Stimulated activated CD8-positive, alpha-beta memory T cell treated with anti-CD3 and anti-CD28 coated beads, Interleukin-2, amount 100 ng/mL, for 48 hours (primary cell): ENCODE data around the gene ST6GAL1.
"Not testable (repeated sequence)": the region's sequence is repeated elsewhere in the genome, so short reads cannot be mapped to it uniquely, and the experiment has no call there.

Experiments used
- DNase-seq, 2 donors: peaks; one replicate each; pipeline ENCODE4 v3.0.0-alpha.2; 2020; ENCODE audit warnings: low read depth in 2 of 2

The ST6GAL1 gene

DNA sequence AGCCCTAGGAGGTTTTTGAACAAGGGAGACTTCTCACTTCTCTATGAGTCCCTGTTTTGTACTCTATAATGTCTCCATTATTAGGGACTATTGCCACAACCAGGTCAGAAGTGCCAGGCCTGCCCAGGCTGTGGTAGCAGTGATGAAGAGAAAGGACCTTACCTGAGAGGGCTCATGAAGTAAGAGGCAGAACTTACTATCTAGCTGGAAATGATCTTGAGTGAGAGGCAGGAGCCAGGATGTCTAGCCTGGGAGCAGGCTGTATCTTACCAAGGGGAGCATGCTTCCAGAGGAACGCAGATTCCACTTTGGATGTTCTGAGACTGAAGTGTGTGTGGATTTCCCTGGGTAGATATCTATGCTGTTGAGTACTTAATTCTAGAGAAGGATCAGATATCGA lies 115.7 kb downstream of the ST6GAL1 start:
- no peak for DNase-seq

DNA sequence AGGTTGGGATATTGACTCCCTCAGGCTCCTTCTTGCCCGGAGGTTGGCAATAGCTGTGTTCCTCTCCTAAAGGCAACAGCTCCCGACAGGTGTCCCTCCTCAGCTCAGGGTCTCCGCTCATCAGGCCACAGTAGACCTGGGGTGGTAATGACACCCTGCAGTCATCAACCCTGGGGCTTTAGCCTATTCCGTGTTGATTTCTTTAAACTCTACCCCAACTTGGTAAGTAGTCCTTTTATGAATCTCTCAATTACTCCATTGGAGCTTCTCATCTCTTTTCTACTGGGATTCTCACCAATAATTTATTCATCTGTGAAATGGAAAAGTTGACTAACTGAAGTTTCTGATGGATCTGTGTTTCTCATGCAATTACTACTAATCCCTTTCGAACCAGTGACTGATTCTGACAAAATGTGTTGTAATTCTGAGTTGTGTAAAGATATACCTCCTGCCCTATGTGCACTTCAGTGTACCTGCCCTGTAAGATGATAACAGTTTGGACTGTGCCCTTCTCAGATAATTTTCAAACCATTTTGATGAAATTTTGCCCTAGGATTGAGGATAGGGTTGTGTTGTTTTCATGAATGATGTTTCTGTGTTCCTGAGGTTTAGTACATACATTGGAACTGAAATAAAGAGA lies 119.3 kb downstream of the ST6GAL1 start:
- DNase-seq: no peak

DNA sequence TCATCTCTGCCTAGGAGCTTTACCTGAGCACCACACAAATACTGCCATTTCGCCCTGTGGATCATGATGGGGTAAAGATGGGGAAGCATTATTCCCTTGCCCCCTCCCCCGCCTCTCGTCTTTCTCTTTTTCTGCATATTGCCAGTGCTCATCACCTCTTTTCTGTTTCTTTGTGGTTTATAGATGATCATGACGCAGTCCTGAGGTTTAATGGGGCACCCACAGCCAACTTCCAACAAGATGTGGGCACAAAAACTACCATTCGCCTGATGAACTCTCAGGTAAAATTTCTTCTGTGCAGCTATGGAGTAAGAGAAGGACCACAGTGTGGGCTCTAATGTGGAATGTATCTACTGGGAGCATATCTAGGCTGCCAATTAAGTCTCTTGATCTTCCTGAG lies 120.7 kb downstream of the ST6GAL1 start:
- no peak for DNase-seq

DNA sequence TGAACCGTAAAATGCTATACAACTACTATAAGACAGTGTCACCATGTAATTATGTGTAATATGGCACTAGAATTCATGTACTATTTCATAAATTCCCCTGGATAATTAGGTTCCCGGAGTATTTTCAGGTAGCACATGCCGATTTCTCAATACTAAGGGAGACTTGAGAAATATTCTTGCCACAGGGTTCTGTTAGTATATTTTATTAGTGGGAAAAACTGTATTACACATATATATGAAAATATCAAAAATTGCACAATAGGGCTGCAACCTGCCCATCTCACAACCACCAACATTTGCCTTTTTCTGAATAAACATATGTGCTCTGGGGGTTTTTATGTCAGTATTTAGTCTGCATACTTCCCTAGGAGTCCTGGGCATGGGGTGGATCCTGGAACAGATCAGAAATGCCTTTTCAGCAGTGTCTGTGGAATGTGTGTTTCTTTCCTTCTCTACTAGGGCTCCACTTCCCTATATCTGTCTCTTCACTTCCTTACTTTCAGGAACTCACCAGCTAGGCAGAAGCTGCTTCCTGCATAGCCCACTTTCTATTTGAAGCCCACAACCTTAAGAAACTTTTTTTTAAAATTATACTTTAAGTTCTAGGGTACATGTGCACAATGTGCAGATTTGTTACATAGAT lies 121.5 kb downstream of the ST6GAL1 start:
- DNase-seq: no peak

DNA sequence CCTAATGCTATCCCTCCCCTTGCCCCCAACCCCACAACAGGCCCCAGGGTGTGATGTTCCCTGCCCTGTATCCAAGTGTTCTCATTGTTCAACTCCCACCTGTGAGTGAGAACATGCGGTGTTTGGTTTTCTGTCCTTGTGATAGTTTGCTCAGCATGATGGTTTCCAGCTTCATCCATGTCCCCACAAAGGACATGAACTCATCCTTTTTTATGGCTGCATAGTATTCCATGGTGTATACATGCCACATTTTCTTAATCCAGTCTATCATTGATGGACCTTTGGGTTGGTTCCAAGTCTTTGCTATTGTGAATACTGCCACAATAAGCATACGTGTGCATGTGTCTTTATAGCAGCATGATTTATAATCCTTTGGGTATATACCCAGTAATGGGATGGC lies 122.1 kb downstream of the ST6GAL1 start:
- not testable (repeated sequence) for DNase-seq

DNA sequence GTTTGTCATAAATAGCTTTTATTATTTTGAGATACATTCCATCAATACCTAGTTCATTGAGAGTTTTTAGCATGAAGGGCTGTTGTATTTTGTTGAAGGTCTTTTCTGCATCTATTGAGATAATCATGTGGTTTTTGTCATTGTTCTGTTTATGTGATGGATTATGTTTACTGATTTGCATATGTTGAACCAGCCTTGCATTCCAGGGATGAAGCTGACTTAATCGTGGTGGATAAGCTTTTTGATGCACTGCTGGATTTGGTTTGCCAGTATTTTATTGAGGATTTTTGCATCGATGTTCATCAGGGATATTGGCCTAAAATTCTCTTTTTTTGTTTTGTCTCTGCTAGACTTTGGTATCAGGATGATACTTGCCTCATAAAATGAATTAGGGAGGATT lies 124.1 kb downstream of the ST6GAL1 start:
- not testable (repeated sequence) for DNase-seq

DNA sequence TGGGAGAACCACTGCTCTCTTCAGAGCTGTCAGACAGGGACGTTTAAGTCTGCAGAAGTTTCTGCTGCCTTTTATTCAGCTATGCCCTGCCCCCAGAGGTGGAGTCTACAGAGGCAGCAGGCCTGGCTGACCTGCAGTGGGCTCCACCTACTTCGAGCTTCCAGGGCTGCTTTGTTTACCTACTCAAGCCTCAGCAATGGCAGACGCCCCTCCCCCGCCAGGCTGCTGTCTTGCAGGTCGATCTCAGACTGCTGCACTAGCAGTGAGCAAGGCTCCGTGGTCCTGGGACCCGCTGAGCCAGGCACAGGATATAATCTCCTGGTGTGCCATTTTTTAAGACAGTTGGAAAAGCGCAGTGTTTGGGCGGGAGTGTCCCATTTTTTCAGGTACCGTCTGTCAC lies 127.5 kb downstream of the ST6GAL1 start:
- not testable (repeated sequence) for DNase-seq

DNA sequence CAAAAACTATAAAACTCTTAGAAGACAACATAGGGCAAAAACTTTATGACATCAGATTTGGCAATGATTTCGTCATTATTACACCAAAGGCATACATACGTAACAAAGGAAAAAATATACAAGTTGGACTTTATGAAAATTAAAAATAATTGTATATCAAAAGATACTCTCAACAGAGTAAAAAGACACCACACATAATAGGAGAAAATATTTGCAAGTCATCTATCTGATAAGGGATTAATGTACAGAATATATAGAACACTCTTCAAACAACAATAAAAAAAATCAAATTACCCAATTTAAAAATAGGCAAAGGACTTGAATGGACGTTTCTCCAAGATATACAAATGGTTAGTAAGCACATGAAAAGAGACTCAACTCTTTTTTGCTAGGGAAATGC lies 131.4 kb downstream of the ST6GAL1 start:
- DNase-seq: no peak

DNA sequence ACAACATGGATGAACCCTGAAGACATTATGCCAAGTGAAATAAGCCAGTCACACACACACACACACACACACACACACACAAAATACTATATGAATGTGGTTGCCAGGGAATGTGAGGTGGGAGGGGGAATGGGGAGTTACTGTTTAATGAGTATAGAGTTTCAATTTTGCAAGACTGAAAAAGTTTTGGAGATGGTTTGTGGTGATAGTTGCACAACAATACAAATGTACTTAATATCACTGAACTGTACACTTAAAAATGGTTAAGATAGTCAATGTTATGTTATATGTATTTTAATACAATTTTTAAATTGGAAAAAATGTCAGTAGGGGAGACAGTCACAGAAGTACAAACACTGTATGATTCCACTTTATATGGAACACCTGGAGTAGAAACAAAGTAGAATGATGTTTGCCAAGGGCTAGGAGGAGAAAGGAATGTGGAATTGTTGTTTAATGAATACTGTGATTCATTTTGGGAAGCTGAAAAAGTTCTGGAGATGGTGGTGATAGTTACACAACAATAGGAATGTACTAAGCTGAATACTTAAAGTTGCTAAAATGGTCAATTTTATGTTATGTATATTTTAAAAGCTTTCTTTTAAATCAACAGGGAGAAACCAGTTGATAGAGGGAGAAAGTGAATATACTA lies 132.3 kb downstream of the ST6GAL1 start:
- no peak for DNase-seq

DNA sequence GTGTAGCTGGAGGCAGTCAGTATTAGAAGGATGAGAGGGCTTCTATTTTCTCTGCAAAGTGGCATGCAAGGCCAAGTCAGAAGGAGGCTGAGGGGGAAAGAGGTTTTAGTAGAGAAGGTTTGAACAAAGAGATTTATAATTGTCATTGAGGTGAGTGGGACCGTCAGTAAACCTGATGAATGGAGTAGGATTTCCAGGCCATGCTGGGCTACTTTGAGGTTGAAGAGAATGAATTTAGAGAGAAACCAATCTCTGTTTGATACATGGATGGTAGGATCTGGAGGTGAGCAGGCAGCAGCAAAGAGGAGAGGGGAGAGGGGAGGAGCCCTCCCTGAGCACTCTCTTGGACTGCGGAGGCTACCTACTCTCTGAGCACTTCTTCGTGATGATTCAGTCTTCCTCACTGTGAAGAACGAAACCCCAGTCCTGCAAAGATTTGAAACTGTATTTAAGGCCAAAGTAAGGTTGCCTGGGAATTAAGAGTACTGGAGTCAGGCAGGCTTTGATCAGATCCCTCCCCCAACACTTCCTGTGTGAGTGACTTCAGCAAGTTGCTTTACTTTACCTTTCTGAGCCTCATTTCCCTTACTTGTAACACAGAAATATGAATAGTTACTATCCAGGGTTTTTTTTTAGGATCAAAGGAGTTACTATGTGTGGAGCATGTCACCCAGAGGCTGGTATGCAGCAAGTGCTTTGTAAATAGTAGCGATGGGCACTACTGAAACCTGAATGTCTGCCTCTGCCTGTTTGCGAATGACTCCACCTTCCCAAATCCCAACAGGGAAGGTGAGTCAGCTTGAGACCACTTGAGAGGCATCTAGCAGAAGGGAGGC lies 133.2 kb downstream of the ST6GAL1 start:
- DNase-seq: no peak

DNA sequence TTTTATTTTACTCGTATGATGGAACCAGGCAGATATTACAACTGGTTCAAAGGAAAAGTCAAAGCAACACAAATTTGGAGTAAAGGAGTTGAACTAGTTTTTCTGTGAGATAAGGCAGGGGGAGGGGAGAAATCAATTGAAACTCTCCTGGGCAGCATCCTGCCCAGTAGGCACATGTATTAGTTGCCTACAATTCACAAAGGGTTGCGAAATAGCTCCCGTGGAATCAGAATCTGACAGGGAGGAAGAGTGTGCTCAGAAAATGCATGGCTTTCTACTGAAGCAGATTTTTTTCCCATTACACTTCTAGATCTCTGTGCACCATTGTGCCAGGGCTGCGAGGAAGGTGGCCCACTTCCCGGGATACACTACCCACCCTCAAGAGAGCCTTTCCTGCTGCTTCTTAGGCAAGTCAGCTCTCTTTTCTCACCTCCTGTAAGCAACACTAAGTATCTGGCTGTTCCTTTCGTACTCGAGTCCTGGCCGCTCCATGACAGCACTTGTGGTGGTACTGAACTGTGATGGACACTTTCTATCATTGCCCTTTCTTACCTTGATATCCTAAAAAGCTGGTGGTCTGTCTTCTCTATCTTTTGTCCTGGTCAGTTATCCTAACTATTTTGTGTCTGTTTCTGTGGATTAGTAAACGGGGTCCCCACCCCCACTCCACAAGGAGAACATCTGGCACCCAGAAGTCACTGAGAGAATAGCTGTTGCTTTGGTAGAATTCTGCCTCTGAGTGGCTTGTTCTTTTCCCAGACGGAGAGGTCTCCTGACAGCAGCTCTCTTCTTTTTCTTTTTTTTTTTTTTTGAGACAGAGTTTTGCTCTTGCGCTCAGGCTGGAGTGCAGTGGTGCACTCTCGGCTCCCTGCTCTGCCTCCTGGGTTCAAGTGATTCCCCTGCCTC lies 134.1 kb downstream of the ST6GAL1 start:
- DNase-seq: no peak

DNA sequence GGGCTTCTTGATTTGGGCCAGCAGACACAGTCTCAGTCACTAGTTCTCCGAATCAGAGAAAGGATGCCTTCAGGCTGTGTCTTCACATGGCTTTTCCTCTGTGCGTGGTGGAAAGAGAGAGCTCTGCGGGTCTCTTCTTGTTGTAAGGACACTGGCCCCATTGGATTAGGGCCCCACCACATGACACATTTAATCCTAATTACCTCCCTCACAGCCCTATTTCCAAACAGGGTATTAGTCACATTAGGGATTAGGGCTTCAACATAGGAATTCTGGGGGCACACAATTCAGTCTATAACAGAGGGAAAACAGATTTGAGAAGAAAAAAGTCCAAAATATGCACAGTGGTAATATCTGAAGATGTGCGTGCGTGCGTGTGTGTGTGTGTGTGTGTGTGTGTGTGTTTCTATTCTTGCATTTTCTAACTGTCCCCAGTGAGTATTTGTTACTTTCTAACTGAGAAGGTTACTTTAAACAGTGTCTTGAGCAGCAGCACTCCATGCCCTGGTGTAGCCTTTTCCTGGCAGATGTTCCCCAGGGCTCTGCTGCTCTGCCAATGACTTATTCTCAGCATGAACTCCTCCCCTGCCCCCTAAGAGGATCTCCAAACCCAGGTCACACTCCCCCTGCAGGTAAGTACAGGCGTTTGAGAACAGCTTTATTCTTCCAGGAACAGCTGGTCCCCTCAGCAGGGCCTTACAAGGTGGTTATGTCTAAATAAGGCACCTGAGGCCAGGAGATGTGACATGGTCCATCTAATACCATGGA lies 136.1 kb downstream of the ST6GAL1 start:
- no peak for DNase-seq

DNA sequence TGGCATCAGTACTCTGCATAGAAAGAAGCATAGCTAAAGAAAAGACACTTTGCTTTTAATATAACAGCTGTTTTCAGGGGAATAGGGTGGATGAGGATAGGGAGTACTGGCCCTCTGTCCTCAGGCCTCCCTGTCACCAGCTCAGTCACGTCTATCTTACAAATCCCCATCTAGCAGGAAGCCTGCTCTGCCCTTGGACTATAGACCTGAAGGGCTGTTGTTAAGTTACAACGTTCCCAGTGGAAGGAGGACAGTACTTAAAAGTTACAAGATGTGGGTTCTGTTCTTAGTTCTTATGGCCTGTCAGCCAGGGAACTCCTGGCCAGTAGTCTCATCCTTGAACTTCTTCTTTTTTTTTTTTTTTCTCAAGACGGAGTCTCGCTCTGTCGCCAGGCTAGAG lies 138.5 kb downstream of the ST6GAL1 start:
- DNase-seq: no peak

DNA sequence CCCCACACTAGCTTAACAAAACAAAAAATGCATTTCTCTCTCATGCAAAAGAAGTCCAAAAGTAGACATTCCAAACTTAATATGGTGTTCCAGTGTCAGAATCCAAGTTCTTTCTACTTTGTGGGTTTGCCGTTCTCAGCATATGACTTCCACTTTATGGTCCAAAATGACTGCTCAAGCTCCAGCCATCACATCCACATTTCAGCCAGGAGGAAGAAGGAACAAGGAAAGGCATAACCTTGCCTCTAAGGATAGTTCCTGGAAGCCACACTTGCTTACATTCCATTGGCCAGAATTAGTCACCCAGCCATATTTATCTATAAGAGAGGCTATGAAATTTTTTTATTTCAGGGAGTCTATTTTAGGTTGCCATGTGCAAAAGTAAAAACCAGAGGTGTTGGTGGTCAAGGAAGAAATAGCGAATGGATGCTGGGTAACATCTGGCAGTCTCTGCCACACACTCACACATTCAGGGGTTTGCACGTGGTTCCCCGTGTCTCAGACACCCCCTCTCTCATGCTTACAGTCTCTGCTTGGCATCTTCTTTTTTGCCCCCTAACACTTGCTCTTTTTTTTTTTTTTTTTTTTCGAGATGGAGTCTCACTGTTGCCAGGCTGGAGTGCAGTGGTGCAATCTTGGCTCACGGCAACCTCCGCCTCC lies 139.7 kb downstream of the ST6GAL1 start:
- no peak for DNase-seq

DNA sequence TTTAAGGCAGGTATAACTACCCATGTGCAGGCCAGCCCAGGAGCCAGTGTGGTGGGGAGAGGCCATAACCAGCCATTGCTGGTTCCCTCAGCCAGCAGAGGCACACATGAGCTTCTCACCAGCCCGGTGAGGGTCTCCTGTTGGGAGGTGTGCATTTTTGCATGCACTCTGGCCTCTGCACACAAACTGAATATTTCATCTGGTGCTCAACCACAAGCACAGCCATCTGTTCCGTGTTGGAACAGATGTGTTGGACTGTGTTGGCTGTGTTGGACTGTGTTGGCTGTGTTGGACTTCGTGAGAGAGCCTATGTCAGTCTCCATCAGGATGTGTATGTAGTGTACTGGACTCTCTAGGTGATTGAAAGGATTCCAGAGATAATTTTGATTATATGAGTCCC lies 141.8 kb downstream of the ST6GAL1 start:
- DNase-seq: no peak

DNA sequence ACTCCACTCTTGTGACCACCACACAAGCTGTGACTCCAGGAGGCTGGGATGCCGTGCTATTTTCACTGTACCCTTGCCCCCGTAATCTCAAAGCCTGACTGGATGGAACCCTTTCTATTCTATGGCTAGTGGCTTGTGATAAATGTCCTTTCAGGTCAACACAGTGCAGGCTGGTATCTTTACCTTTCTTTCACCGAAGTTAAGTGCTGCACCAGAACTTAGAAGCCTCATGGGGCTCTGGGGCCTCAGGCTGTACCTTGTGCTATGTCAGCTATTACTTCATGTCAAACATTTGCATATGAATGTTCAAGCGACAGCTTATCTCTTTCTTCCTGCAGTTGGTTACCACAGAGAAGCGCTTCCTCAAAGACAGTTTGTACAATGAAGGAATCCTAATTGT lies 142.2 kb downstream of the ST6GAL1 start:
- DNase-seq: no peak

DNA sequence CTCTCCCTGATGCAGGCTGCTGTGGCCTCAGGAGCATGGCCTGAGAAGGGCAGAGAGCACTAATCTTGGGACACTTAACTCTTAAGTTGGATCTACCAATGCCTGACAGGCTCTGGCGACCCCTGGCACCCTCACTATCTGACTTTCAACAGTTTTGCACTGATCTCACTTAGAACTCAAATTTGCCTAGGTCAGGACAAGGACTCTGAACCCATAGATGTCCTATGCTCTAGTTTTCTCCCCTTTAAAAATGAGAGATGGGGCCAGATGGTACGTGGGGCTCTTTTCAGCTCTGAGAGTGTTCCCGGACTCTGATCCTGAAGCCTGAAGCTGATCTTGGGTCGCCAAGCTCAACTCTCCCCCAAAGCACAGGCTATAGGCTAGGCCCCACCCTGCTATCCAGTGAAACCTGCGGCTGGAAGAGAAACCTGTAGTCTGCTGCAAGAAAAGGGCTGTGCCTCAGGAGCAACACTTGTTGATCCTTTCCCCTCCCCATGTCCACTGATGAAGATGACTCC lies 143.3 kb downstream of the ST6GAL1 start:
- no peak for DNase-seq

DNA sequence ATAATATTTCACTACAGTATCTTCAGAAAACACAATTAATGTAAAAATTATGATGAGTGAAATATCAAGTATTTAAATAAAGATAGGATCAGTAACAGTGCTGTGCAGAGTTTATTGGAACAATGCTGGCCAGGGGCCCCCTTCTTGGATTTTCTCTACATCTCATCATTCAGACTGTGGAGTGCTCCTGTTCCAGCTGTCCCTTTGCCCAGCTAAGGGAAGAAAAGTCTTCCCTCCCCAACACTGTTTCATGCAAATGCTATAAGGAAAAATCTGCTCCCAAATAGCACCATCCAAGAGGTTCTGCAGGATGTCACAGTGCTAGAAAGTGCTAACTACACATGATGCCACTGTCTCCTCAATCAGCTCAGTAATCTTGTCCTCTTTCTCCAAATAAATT lies 144.5 kb downstream of the ST6GAL1 start:
- DNase-seq: no peak

DNA sequence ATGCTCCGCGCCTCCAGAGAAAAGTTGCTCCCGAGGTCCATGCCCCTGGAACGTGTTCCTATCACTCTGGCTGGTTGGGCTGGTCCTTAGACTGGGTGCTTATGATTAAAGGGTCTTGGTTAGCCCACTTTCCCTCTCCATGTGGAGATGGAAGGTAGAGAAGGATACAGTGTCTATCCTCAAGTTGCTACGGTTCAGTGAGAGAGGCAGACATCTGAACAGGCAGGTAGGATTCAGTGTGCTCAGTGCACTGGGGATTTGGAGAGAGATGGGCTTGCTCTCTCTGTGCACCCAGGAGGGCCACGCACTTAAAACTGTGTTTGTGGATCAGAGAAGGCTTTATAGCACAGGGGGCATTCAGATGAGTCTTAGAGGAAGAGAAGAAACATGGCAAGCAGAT lies 146.0 kb downstream of the ST6GAL1 start:
- no peak for DNase-seq

DNA sequence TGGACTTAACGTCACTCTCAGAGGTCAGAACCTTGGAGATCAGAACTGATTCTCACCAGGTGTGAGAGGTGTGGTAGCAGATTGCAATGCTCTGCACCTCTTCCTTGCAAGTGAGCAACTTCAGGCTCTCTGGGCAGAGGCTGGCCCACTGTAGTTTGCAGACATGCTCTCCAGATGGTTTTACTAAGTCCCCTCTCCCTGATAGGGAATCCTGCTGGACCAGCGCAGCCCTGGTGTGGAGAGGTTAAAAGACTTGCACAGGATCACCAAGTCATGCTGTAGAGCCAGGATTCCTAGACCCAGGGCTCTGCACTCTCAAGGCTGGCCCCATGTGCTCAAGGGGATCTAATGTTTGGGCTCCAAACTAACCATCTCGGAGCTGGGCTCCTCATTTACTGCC lies 146.8 kb downstream of the ST6GAL1 start:
- no peak for DNase-seq
